ENCODE results near the gene ALDH1A2. TPM values are rescaled to one million over a fixed set of nuclear protein-coding genes. Genes with fewer than 3 reads are reported as not detected.

ALDH1A2 gene
- total RNA-seq, 2 experiments from 2014 or later, result 0.63 TPM; not detected in 1

DNA sequence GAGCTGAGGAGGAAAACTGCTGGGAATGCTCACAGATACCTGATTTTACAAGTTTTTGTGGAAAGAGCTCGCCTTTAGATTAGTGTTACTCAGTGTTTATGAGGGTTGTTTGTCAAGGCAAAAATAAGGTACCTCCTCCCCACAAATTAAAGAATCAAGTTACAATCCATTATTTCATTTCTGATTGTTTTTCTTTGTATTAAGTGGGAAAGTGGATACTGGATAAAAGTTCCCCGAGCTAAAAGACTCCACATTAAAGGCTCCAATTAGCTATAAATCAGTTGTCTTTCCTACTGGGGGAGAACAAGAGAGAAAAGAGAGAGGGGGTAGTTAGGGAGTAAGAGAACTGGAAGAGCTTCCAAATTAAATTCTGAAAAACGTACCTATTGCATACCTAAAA is 1.9 kb downstream of the ALDH1A2 start:
- no peak overlapping the region for H3K4me3 Mint-ChIP-seq
- POLR2A ChIA-PET, result no interaction called here
- peaks cover 54% of the 10 kb centered on the region for H3K27me3 Mint-ChIP-seq

DNA sequence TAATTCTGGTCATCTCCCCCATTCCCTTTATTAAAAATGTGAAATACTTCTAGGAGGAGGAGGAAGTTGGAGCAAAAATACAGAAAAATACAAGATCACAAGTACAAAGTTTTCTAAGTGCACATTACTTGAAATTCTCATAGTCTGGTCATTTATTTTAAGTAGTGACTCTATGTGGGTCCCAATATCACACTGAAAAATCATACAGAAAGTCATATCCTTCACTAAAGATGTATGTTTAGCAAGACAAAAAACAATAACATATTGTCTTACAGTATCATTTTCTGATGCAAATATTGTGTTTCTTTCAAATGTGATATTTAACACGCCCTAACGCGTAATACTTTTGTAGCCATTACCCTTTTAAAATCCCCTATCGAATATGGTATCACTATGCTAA is 2.5 kb downstream of the ALDH1A2 start:
- CTCF ChIA-PET, result interaction anchor here (1.3 kb wide), 1 partner anchor 16 kb away, joined by 3 read pairs; no protein-coding TSS in a partner anchor
- H3K27ac Mint-ChIP-seq, result no peak overlapping the region
- no peaks in the 10 kb centered on the region for H3K9me3 Mint-ChIP-seq
- no peaks in the 10 kb centered on the region for H3K36me3 Mint-ChIP-seq (ENCODE audit: low read depth)
- POLR2A ChIA-PET, result no interaction called here
- DNase-seq, result no peak
- H3K27me3 Mint-ChIP-seq, result peaks cover 56% of the 10 kb centered on the region
- H3K4me3 Mint-ChIP-seq, result no peak overlapping the region
- peaks cover 3% of the 10 kb centered on the region for H3K4me1 Mint-ChIP-seq

More for the DNA sequence above, 1.9 kb downstream of the ALDH1A2 start:
- Mint-ChIP-seq H3K9me3 (no peaks in the 10 kb centered on the region), H3K4me1 (peaks cover 3% of the 10 kb centered on the region), H3K27ac (no peak overlapping the region), H3K36me3 (ENCODE audit: low read depth) (no peaks in the 10 kb centered on the region)
- no peak for DNase-seq
- CTCF ChIA-PET, result interaction anchor here (1.3 kb wide), 1 partner anchor 17 kb away, joined by 3 read pairs; no protein-coding TSS in a partner anchor

- H3K9me3 Mint-ChIP-seq, result no peaks in the 10 kb centered on the region
- ChIA-PET CTCF (interaction anchor here (1.4 to 3.9 kb wide), 2 partner anchors 8 to 311 kb away, joined by 3 to 15 read pairs; no protein-coding TSS in a partner anchor), POLR2A (no interaction called here)
- H3K27ac Mint-ChIP-seq, result no peak overlapping the region
- H3K36me3 Mint-ChIP-seq (ENCODE audit: low read depth), result no peaks in the 10 kb centered on the region
- no peak overlapping the region for H3K4me3 Mint-ChIP-seq
- peaks cover 55% of the 10 kb centered on the region for H3K27me3 Mint-ChIP-seq
- no peak for DNase-seq
- peaks cover 3% of the 10 kb centered on the region for H3K4me1 Mint-ChIP-seq
Observed at GRCh38 chr15:58062175-58062574, 3.3 kb downstream of the ALDH1A2 start.

DNA sequence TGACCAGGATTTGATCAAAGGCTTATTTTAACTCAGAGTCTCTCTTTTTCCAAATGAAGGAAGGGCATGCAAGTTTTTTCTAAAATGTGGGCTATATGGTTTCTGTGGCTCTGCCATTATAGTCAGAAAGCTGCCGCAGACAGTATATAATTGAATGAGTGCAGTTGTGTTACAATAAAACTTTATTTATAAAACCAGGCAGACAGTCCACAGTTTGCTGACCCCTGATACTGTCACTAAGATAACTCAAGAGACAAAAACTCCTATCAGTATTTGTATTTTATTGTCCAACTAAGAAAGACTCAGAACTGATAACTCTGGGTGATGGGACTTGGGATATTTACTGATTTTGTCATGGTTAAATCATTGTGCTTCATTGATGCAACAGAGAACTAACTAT is 4.9 kb downstream of the ALDH1A2 start:
- POLR2A ChIA-PET, result no interaction called here
- Mint-ChIP-seq H3K27ac (no peak overlapping the region), H3K4me1 (no peaks in the 10 kb centered on the region), H3K36me3 (ENCODE audit: low read depth) (no peaks in the 10 kb centered on the region), H3K4me3 (no peak overlapping the region), H3K9me3 (no peaks in the 10 kb centered on the region), H3K27me3 (peaks cover 59% of the 10 kb centered on the region)
- DNase-seq, result no peak
- CTCF ChIA-PET, result interaction anchor here (3.9 kb wide), 1 partner anchor 10 kb away, joined by 15 read pairs; no protein-coding TSS in a partner anchor

DNA sequence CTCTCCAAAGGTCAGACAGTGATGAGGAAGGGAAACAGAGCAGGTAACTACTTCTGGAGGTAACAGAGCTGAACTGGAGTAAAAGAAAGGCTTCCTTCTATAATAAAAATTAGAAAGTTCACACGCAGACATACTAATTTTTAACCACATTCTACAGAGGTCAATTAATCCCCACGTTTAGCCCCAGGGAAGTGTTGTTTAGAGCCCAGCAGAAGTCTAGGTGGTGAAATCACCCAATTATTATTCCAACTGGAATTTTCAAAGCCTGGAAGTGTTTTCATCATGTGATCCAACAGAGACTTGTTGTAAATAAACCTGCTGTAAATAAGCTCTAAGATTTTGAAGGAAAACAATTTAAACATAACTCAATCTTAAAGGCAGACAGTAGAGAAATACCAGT is 6.8 kb downstream of the ALDH1A2 start:
- CTCF ChIA-PET, result interaction anchor here (3.9 kb wide), 1 partner anchor 12 kb away, joined by 15 read pairs; no protein-coding TSS in a partner anchor
- H3K4me1 Mint-ChIP-seq, result no peaks in the 10 kb centered on the region
- H3K27ac Mint-ChIP-seq, result no peak overlapping the region
- POLR2A ChIA-PET, result no interaction called here
- DNase-seq, result no peak
- no peak overlapping the region for H3K4me3 Mint-ChIP-seq
- H3K27me3 Mint-ChIP-seq, result peaks cover 53% of the 10 kb centered on the region
- H3K36me3 Mint-ChIP-seq (ENCODE audit: low read depth), result no peaks in the 10 kb centered on the region
- H3K9me3 Mint-ChIP-seq, result no peaks in the 10 kb centered on the region

GRCh38 chr15:58058073-58058472 is 7.4 kb downstream of the ALDH1A2 start:
- H3K4me3 Mint-ChIP-seq, result no peak overlapping the region
- H3K36me3 Mint-ChIP-seq (ENCODE audit: low read depth), result no peaks in the 10 kb centered on the region
- H3K27me3 Mint-ChIP-seq, result peaks cover 52% of the 10 kb centered on the region
- no peak overlapping the region for H3K27ac Mint-ChIP-seq
- ChIA-PET POLR2A (no interaction called here), CTCF (interaction anchor here (1.0 to 3.9 kb wide), 2 partner anchors 9 to 12 kb away, joined by 3 to 15 read pairs; no protein-coding TSS in a partner anchor)
- H3K9me3 Mint-ChIP-seq, result no peaks in the 10 kb centered on the region
- DNase-seq, result no peak
- H3K4me1 Mint-ChIP-seq, result no peaks in the 10 kb centered on the region

DNA sequence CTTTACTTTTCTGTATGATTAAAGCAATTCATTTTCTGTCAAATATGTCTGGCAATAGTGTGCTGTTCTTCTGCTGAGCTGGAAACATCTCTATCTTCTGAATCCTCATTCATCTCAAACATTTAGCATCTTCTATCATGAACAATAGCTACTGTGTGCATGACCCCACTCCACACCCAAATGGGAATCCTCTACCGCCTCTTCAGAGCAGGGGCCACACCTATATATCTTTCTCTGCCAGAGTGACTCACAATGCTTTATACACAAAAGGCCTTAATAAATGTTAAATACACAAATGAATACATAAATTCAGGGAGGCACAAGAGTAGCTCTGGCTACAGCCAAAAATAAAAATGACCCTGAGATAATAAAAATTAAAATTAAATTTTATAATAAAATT is 8.0 kb downstream of the ALDH1A2 start:
- Mint-ChIP-seq H3K4me3 (no peak overlapping the region), H3K27ac (no peak overlapping the region), H3K36me3 (ENCODE audit: low read depth) (no peaks in the 10 kb centered on the region), H3K27me3 (peaks cover 46% of the 10 kb centered on the region), H3K9me3 (no peaks in the 10 kb centered on the region), H3K4me1 (no peaks in the 10 kb centered on the region)
- ChIA-PET POLR2A (no interaction called here), CTCF (interaction anchor here (1.0 kb wide), 1 partner anchor 9 kb away, joined by 3 read pairs; no protein-coding TSS in a partner anchor)
- DNase-seq, result no peak

GRCh38 chr15:58056015-58056414 is 9.5 kb downstream of the ALDH1A2 start:
- peaks cover 43% of the 10 kb centered on the region for H3K27me3 Mint-ChIP-seq
- POLR2A ChIA-PET, result no interaction called here
- CTCF ChIA-PET, result no interaction called here
- no peak overlapping the region for H3K27ac Mint-ChIP-seq
- DNase-seq, result no peak
- no peaks in the 10 kb centered on the region for H3K36me3 Mint-ChIP-seq (ENCODE audit: low read depth)
- no peak overlapping the region for H3K4me3 Mint-ChIP-seq
- no peaks in the 10 kb centered on the region for H3K9me3 Mint-ChIP-seq
- H3K4me1 Mint-ChIP-seq, result no peaks in the 10 kb centered on the region

DNA sequence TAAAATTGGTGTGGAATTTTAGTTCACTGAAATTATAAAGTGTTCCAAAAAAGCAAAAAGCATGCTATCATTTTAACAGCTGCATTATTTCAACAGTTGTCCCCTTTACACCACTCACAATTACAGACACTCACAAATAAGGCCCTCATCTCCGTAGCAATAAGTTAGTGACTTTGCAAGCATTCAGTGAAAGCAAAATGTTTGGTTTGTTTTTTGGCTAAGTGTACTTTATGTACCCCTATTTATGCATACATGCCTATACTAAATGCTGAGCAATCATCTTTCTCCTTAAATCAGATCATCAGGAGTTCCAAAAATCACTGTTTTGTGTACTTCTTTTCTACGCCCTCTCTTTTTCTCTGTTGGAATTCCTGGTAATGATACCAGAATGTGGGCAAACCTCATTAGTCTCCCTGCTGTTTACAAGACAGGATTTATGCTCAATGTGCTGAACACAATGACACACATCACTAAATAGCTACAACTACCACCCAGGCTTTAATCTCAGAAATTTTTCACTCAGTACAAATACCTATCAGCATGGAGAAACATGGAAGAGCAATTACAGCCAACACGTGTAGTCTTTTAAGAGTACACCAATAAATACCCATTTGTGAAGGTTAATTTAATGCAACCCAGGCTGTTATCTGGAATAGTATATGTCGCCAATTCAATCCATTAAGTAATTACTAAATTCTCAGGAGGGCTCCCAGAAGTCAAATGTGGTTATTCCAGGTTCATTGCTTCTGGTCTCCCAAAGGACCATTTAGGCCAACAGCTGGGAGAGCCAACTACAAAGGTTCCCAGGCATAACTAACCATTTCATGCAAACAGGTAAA is 12.0 kb downstream of the ALDH1A2 start:
- ChIA-PET POLR2A (no interaction called here), CTCF (no interaction called here)
- no peak overlapping the region for H3K4me3 Mint-ChIP-seq
- no peak for DNase-seq
- no peaks in the 10 kb centered on the region for H3K9me3 Mint-ChIP-seq
- H3K27ac Mint-ChIP-seq, result no peak overlapping the region
- peaks cover 50% of the 10 kb centered on the region for H3K27me3 Mint-ChIP-seq
- H3K4me1 Mint-ChIP-seq, result no peaks in the 10 kb centered on the region
- no peaks in the 10 kb centered on the region for H3K36me3 Mint-ChIP-seq (ENCODE audit: low read depth)

DNA sequence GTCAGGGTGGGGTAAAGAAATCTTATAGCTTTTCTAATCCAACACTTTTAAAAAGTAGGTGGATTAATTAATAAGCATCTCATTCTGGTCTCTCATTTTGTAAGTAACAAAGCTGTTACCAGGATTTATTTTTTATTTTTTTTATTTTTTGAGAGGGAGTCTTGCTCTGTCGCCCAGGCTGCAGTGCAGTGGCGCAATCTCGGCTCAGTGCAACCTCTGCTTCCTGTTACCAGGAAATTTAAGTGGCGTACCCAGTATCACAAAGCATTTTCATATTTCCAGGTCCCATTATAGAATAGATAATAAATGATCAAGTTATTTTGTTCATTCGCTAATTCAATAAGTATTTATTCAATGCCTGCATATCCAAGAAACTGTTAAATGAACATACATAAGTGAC is 13.2 kb downstream of the ALDH1A2 start:
- Mint-ChIP-seq H3K4me3 (no peak overlapping the region), H3K27me3 (peaks cover 46% of the 10 kb centered on the region), H3K9me3 (no peaks in the 10 kb centered on the region), H3K4me1 (no peaks in the 10 kb centered on the region), H3K27ac (no peak overlapping the region), H3K36me3 (ENCODE audit: low read depth) (no peaks in the 10 kb centered on the region)
- no peak for DNase-seq
- ChIA-PET POLR2A (no interaction called here), CTCF (interaction anchor here (1.0 to 1.4 kb wide), 2 partner anchors 14 to 17 kb away, joined by 3 read pairs; no protein-coding TSS in a partner anchor)

DNA sequence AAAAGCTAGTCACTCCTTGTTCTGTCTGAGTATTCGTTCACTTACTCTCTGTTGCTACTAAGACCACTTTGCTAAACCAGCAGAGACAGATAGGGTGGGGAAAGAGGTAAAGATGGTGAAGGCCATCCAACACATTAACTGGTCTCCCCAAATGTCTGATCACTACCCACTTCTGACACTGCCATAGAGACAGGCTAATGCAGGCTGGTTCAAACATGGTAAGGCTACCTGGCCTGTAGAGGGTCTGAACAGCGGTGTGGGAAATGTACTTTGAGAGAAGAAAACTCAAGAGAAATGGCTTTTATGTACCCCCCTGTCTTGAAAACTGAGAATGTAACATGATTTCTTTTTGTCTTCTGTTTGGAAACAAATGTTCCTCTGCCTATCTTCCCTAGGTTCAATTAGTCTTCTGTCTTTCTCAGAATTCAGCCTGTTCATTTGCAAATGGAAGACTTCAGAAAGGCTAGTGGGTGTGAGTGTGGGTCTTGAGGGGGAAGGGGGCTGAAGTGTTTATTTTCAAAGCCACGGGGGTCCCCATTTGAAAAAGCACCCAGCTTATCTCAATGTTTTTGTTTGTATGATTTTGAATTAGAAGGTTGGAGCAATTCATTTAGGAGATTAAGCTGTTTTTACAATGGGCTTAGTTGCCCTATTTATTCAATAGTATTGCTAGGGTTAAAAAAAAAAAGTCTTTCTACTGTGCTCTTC is 15.8 kb downstream of the ALDH1A2 start:
- Mint-ChIP-seq H3K4me1 (no peaks in the 10 kb centered on the region), H3K9me3 (no peaks in the 10 kb centered on the region), H3K27me3 (peaks cover 33% of the 10 kb centered on the region), H3K27ac (no peak overlapping the region), H3K4me3 (no peak overlapping the region), H3K36me3 (ENCODE audit: low read depth) (no peaks in the 10 kb centered on the region)
- CTCF ChIA-PET, result interaction anchor here (1.4 kb wide), 1 partner anchor 21 kb away, joined by 6 read pairs; no protein-coding TSS in a partner anchor
- POLR2A ChIA-PET, result no interaction called here
- DNase-seq, result no peak

- Mint-ChIP-seq H3K4me3 (no peak overlapping the region), H3K27me3 (peaks cover 25% of the 10 kb centered on the region)
- CTCF ChIA-PET, result no interaction called here
Observed at GRCh38 chr15:58048261-58048660, 17.2 kb downstream of the ALDH1A2 start.

DNA sequence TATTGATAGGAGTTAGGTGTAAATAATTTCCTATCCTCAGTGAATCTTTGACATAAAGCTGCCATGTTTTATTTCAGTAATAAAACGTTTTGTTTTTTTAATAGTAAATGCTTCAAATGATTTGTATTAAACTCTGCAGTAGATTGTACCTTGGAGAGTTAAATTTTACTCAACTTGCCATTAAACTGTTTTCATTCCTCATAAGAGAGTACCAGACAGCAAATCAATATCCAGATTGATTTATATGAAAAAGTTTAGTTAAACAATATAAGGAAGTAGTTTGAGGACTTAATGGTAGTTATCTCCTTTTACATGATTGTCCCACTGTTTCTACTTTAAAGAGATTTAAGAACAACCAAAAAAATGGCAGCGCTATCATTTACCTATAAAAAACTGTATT is 18.4 kb downstream of the ALDH1A2 start:
- Mint-ChIP-seq H3K9me3 (no peaks in the 10 kb centered on the region), H3K36me3 (ENCODE audit: low read depth) (no peaks in the 10 kb centered on the region), H3K27ac (no peak overlapping the region), H3K4me3 (no peak overlapping the region), H3K27me3 (peaks cover 27% of the 10 kb centered on the region), H3K4me1 (no peaks in the 10 kb centered on the region)
- DNase-seq, result no peak
- POLR2A ChIA-PET, result no interaction called here
- CTCF ChIA-PET, result interaction anchor here (1.0 to 1.3 kb wide), 2 partner anchors 16 to 24 kb away, joined by 3 read pairs; no protein-coding TSS in a partner anchor

More at GRCh38 chr15:58048261-58048660, 17.2 kb downstream of the ALDH1A2 start:
- H3K27ac Mint-ChIP-seq, result no peak overlapping the region
- H3K36me3 Mint-ChIP-seq (ENCODE audit: low read depth), result no peaks in the 10 kb centered on the region
- POLR2A ChIA-PET, result no interaction called here
- H3K4me1 Mint-ChIP-seq, result no peaks in the 10 kb centered on the region
- DNase-seq, result no peak
- no peaks in the 10 kb centered on the region for H3K9me3 Mint-ChIP-seq

All from activated CD4-positive, alpha-beta memory T cell treated with anti-CD3 and anti-CD28 coated beads, Interleukin-2, amount 10 ng/mL, durations not matched to agents 7 days and 5 days (primary cell).